HL-60 (cell line): ENCODE data around the gene TSPAN18.
A peak's percentile ranks its signal among the peaks of the same experiment; 100 is the strongest.

ENCODE experiments used
- DNase-seq, 2 experiments: peaks; one replicate each; pipeline ENCODE4 v3.0.0-alpha.2; 2010 to 2020; ENCODE audit warnings: low read depth in 1 of 2, low spot score in 1 of 2
- H3K27ac ChIP-seq: fragments of 250-450 bp; sonication (Bioruptor Pico); replicated peaks from 2 replicates; pipeline ENCODE4 v1.5.1; 2020; ENCODE audit warnings: mild to moderate bottlenecking, moderate library complexity
- H3K27me3 ChIP-seq: fragments of 250-450 bp; sonication (Bioruptor Pico); 2 replicates; pipeline ENCODE4 v1.5.1; 2021; ENCODE audit warnings: mild to moderate bottlenecking, moderate library complexity; ENCODE audit not compliant: insufficient read depth, poor library complexity, severe bottlenecking
- H3K4me3 ChIP-seq: replicated peaks from 2 replicates; pipeline ENCODE4 v1.5.1; 2011; ENCODE audit warnings: mild to moderate bottlenecking, control low read depth, low read length; ENCODE audit not compliant: insufficient read depth
- GABPA ChIP-seq: IDR thresholded peaks from 2 replicates; pipeline ENCODE4 v1.6.1; 2012; ENCODE audit warnings: low read depth
- POLR2AphosphoS5 ChIP-seq: IDR thresholded peaks from 2 replicates; pipeline ENCODE4 v1.6.1; 2012; ENCODE audit warnings: low read depth
- SPI1 ChIP-seq: IDR thresholded peaks from 2 replicates; pipeline ENCODE4 v1.6.1; 2012; ENCODE audit warnings: low read depth, mild to moderate bottlenecking, borderline replicate concordance
- TF ChIP-seq, protein P1 (sequence below): IDR thresholded peaks from 2 replicates; pipeline ENCODE4 v1.6.1; 2012; ENCODE audit warnings: low read depth; ENCODE audit not compliant: insufficient replicate concordance
- TF ChIP-seq, protein P2 (sequence below): IDR thresholded peaks from one replicate; pipeline ENCODE4 v1.5.1; 2011; ENCODE audit warnings: low read length, control low read depth, inconsistent platforms; ENCODE audit not compliant: insufficient read depth

TSPAN18 gene

DNA sequence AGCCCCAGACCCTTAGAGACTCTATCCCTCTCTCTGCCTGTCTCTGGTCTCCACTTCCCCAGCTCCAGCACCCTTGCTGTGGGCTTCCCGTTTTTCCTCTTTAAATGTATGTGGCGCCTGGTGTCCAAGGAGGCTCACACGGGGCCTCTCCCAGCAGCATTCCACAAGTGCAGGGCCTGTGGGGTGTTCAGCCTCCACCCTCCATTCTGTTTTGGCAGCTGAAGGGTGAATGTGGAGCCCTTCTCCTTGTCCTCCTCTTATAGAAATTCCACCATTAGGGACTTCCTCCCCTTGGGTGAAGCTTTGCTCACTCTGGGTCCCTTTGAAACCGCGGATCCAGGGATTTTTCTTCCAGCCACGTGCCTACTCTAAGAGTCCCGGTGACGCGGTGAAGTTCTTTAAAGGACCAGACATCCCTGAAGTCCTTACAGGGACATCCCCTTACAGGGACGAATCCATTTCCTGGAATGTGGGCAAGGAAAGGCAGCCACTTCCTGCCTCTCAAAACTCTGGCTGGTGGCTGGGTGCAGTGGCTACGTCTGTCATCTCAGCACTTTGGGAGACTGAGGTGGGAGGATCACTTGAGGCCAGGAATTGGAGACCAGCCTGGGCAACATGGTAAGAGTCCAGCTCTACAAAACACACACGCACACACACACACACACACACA lies 1.6 kb upstream of the TSPAN18 start:
- no peak overlapping the region for H3K4me3 ChIP-seq
- TF ChIP-seq POLR2AphosphoS5 (no peak), SPI1 (0 out of 2 replicates have a peak, but pooled peaks have one; percentile 14)
- DNase-seq, result no peak
- H3K27ac ChIP-seq, result no peak overlapping the region
- peaks cover 36% of the 10 kb centered on the region for H3K27me3 ChIP-seq

DNA sequence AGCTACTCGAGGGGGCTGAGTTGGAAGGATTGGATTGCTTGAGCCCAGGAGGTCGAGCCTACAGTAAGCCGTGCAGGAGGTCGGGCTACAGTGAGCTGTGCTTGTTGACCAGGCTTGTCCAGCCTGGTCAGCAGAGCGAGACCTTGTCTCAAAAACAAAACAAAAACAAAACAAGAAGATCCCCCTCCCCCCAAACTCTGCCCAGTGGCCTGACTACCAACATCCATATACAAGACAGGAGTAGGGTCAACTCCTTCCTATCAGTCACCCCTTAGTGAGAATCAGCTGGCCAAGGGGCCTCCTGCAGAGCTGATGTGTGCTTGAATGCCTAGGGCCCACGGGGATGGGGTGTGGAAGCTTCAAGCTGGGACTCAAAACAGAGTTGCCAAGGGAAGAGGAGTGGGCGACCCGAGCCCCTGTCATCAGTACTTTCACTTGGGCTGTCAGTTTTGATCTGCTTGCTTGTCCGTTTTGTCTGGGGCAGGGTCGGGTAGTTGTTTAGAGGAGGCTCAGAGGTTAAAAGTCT lies 942 bp upstream of the TSPAN18 start:
- Histone ChIP-seq H3K27ac (no peak overlapping the region), H3K27me3 (peaks cover 36% of the 10 kb centered on the region), H3K4me3 (no peak overlapping the region)
- no peak for DNase-seq
- TF ChIP-seq, protein P1, sequence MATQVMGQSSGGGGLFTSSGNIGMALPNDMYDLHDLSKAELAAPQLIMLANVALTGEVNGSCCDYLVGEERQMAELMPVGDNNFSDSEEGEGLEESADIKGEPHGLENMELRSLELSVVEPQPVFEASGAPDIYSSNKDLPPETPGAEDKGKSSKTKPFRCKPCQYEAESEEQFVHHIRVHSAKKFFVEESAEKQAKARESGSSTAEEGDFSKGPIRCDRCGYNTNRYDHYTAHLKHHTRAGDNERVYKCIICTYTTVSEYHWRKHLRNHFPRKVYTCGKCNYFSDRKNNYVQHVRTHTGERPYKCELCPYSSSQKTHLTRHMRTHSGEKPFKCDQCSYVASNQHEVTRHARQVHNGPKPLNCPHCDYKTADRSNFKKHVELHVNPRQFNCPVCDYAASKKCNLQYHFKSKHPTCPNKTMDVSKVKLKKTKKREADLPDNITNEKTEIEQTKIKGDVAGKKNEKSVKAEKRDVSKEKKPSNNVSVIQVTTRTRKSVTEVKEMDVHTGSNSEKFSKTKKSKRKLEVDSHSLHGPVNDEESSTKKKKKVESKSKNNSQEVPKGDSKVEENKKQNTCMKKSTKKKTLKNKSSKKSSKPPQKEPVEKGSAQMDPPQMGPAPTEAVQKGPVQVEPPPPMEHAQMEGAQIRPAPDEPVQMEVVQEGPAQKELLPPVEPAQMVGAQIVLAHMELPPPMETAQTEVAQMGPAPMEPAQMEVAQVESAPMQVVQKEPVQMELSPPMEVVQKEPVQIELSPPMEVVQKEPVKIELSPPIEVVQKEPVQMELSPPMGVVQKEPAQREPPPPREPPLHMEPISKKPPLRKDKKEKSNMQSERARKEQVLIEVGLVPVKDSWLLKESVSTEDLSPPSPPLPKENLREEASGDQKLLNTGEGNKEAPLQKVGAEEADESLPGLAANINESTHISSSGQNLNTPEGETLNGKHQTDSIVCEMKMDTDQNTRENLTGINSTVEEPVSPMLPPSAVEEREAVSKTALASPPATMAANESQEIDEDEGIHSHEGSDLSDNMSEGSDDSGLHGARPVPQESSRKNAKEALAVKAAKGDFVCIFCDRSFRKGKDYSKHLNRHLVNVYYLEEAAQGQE, result no peak
- TF ChIP-seq SPI1, result no peak

DNA sequence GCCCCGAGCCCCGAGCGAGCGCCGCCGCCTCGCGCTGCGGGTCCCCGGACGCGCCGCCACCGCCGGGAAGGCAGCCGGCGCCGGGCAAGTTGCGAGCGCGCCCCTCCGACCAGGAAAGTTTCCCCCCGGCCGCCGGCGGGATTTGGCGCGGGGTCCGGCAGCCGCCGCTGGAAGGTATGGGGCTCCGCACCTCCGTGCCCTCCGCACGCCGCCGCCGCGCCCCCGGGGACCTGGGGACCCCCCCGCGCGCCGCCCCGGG lies 281 bp downstream of the TSPAN18 start:
- no peak for TF ChIP-seq SPI1
- TF ChIP-seq, protein P2, sequence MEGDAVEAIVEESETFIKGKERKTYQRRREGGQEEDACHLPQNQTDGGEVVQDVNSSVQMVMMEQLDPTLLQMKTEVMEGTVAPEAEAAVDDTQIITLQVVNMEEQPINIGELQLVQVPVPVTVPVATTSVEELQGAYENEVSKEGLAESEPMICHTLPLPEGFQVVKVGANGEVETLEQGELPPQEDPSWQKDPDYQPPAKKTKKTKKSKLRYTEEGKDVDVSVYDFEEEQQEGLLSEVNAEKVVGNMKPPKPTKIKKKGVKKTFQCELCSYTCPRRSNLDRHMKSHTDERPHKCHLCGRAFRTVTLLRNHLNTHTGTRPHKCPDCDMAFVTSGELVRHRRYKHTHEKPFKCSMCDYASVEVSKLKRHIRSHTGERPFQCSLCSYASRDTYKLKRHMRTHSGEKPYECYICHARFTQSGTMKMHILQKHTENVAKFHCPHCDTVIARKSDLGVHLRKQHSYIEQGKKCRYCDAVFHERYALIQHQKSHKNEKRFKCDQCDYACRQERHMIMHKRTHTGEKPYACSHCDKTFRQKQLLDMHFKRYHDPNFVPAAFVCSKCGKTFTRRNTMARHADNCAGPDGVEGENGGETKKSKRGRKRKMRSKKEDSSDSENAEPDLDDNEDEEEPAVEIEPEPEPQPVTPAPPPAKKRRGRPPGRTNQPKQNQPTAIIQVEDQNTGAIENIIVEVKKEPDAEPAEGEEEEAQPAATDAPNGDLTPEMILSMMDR, result no peak
- TF ChIP-seq, protein P1, result no peak
- TF ChIP-seq POLR2AphosphoS5, result no peak
- no peak for TF ChIP-seq GABPA
- peaks cover 36% of the 10 kb centered on the region for H3K27me3 ChIP-seq
- H3K27ac ChIP-seq, result no peak overlapping the region
- no peak for DNase-seq
- peak overlapping the region; percentile 25 for H3K4me3 ChIP-seq

DNA sequence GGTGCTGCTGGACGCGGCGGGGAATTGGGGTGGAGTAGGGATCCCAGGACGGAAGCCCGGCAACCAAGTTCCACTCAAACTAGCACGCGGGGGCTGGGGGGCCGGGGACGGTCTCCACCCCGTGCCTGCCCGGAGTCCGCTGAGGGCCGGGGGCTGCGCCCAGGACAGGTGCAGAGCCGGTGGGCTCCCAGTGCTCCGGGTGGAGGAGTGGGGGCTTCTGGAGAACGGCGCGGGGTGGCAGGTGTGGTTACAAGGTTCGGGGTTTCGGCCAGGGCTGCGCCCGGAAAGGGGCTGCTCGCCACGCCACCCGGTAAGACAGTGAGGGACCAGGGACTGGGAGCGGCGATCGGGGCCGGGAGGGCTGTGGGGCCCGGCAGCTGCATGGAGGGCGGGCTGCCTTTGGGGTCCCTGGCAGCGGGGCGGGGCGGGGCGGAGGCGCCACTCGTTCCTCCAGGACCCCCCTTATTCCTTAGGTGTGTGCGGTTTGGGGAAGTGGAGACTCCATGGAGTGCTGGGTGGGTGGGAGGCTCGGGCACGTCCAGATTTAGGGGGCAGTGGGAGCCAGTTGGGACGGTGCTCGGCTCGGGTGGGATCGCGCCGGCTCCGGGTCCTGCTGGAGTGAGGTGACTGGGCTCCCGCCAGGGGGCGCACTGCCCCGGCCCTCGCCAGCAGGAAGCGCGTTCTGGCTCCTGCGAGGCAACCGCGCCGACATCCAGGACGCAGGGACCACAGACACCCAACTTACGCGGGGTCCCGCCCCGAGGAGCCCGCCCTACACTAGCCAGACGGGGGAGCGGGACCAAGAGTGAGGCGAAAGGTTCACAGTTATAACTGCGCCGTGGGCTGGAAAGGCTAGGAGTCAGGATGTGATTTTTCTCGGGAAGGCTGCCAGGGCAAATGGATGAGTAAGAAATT lies 868 bp downstream of the TSPAN18 start:
- peak; percentile 32 to 45 for DNase-seq
- H3K4me3 ChIP-seq, result peak overlapping the region; percentile 25
- H3K27me3 ChIP-seq, result peaks cover 38% of the 10 kb centered on the region
- H3K27ac ChIP-seq, result no peak overlapping the region
- TF ChIP-seq, protein P2, result peak; percentile 65
- no peak for TF ChIP-seq SPI1
